ENCODE data around the gene ZDHHC6. TPM values are rescaled to one million over a fixed set of nuclear protein-coding genes. Genes with fewer than 3 reads are reported as not detected.

ZDHHC6 gene
- total RNA-seq, 1 experiment from 2014 or later = 88.5 TPM

DNA sequence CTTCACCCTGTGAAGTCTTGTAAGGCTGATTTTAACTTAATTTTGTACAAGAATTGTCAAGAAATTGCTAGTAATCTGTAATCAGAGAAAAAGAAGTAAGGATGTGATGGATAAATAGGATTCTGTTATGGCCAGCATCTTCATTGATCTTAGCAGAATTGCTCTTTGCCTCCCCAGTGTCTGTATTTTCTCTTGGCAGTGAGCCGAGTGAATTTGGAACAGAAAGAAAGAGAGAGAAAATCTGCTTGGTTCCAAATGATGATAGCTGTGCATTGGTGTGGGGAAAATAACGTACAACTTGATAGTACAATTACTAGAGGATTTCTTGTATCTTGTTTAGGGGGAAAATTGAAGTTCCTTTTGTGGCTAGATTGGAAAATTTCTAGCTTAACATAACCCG is 34.9 kb upstream of the ZDHHC6 start:
- Histone ChIP-seq H3K79me2 (ENCODE audit: insufficient read depth, low read length) (peaks cover 93% of the 10 kb centered on the region), H2AFZ (ENCODE audit: low read depth, low read length, poor library complexity, severe bottlenecking) (no peak overlapping the region)
- no peak for ATAC-seq

More for the DNA sequence above, 34.9 kb upstream of the ZDHHC6 start:
- intact Hi-C loops (cut with micrococcal nuclease) = loop anchor here (5.0 kb wide), 1 partner anchor 471 kb away; the partner anchor contains the start of gene TCF7L2
- Histone ChIP-seq H3K4me3 (replicated peaks in 1 of 2; ENCODE audit: low read depth in 1 of 2, low read length in 2 of 2) (no peak overlapping the region), H4K20me1 (ENCODE audit: insufficient read depth) (no peaks in the 10 kb centered on the region), H3K27me3 (ENCODE audit: insufficient read depth, low read length) (no peaks in the 10 kb centered on the region), H3K9me3 (ENCODE audit: control insufficient read depth in 1 of 2, insufficient read depth in 1 of 2, low read depth in 1 of 2, low read length in 2 of 2) (no peaks in the 10 kb centered on the region), H3K36me3 (ENCODE audit: control insufficient read depth in 1 of 2, insufficient read depth in 2 of 2, low read length in 2 of 2) (no peaks in the 10 kb centered on the region), H3K4me2 (ENCODE audit: low read length) (peak overlapping the region; percentile 0; the same call in 1 of the 2 replicates), H3K9me2 (ENCODE audit: insufficient read depth) (no peaks in the 10 kb centered on the region), H3K9ac (ENCODE audit: low read length) (peak overlapping the region; percentile 25; the same call in 1 of the 2 replicates), H3K4me1 (ENCODE audit: control insufficient read depth in 1 of 2, insufficient read depth in 2 of 2, low read length in 2 of 2) (peaks cover 81 to 90% of the 10 kb centered on the region in 2 experiments), H3K27ac (ENCODE audit: low read depth, low read length) (peak overlapping the region; percentile 23; the same call in 1 of the 2 replicates)
- no TSS peak for BruUV-seq (replicated peaks)
- DNase-seq (ENCODE audit: low read depth, low spot score) = no peak
- ChIA-PET RAD21 (ENCODE audit: low non-redundant PET in 1 of 2, low total read pairs in 2 of 2, uncharacterized antibody in 2 of 2, unreplicated experiment in 2 of 2) (no interaction called here), POLR2A (interaction anchor here (1.6 kb wide), 1 partner anchor 10 kb away, joined by 4 read pairs; no protein-coding TSS in a partner anchor), CTCF (interaction anchor here (3.5 kb wide), 1 partner anchor 9 kb away, joined by 24 read pairs; no protein-coding TSS in a partner anchor)
- TF ChIP-seq POLR2A (IDR thresholded peaks at IDR 0.05; ENCODE audit: borderline replicate concordance, extremely low read depth, insufficient read depth, insufficient read length) = no peak
- TF ChIP-seq ZFX (IDR thresholded peaks at IDR 0.05) = no peak
- TF ChIP-seq RAD21 (IDR thresholded peaks at IDR 0.05; ENCODE audit: low read depth) = no peak
- TF ChIP-seq SP1 (IDR thresholded peaks at IDR 0.05; ENCODE audit: low read depth) = no peak; the same call in 1 of the 2 replicates
- no peak for TF ChIP-seq POLR2AphosphoS5 (IDR thresholded peaks at IDR 0.05; ENCODE audit: low read depth, low read length)
- no peak for TF ChIP-seq ZNF274 (IDR thresholded peaks at IDR 0.05; ENCODE audit: low read depth, low read length)
- TF ChIP-seq CEBPB (IDR thresholded peaks at IDR 0.05; ENCODE audit: low read depth) = no peak
- TF ChIP-seq CBX3 (IDR thresholded peaks at IDR 0.05; ENCODE audit: low read depth) = no peak
- TF ChIP-seq, protein P1, sequence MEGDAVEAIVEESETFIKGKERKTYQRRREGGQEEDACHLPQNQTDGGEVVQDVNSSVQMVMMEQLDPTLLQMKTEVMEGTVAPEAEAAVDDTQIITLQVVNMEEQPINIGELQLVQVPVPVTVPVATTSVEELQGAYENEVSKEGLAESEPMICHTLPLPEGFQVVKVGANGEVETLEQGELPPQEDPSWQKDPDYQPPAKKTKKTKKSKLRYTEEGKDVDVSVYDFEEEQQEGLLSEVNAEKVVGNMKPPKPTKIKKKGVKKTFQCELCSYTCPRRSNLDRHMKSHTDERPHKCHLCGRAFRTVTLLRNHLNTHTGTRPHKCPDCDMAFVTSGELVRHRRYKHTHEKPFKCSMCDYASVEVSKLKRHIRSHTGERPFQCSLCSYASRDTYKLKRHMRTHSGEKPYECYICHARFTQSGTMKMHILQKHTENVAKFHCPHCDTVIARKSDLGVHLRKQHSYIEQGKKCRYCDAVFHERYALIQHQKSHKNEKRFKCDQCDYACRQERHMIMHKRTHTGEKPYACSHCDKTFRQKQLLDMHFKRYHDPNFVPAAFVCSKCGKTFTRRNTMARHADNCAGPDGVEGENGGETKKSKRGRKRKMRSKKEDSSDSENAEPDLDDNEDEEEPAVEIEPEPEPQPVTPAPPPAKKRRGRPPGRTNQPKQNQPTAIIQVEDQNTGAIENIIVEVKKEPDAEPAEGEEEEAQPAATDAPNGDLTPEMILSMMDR (IDR thresholded peaks at IDR 0.05 in 2 of 3, conservative IDR thresholded peaks at IDR 0.05 in 1 of 3; ENCODE audit: borderline replicate concordance in 1 of 3, insufficient read depth in 1 of 3, low read depth in 2 of 3, low read length in 2 of 3) = no peak
- TF ChIP-seq TCF7L2 (IDR thresholded peaks at IDR 0.05; ENCODE audit: borderline replicate concordance, extremely low read depth, insufficient read depth, insufficient read length) = no peak
- TF ChIP-seq ELF1 (IDR thresholded peaks at IDR 0.05; ENCODE audit: borderline replicate concordance, low read depth) = no peak
- TF ChIP-seq SIN3A (IDR thresholded peaks at IDR 0.05; ENCODE audit: low read depth) = no peak
- no peak for TF ChIP-seq EGR1 (IDR thresholded peaks at IDR 0.05; ENCODE audit: low read depth)
- TF ChIP-seq, protein P2, sequence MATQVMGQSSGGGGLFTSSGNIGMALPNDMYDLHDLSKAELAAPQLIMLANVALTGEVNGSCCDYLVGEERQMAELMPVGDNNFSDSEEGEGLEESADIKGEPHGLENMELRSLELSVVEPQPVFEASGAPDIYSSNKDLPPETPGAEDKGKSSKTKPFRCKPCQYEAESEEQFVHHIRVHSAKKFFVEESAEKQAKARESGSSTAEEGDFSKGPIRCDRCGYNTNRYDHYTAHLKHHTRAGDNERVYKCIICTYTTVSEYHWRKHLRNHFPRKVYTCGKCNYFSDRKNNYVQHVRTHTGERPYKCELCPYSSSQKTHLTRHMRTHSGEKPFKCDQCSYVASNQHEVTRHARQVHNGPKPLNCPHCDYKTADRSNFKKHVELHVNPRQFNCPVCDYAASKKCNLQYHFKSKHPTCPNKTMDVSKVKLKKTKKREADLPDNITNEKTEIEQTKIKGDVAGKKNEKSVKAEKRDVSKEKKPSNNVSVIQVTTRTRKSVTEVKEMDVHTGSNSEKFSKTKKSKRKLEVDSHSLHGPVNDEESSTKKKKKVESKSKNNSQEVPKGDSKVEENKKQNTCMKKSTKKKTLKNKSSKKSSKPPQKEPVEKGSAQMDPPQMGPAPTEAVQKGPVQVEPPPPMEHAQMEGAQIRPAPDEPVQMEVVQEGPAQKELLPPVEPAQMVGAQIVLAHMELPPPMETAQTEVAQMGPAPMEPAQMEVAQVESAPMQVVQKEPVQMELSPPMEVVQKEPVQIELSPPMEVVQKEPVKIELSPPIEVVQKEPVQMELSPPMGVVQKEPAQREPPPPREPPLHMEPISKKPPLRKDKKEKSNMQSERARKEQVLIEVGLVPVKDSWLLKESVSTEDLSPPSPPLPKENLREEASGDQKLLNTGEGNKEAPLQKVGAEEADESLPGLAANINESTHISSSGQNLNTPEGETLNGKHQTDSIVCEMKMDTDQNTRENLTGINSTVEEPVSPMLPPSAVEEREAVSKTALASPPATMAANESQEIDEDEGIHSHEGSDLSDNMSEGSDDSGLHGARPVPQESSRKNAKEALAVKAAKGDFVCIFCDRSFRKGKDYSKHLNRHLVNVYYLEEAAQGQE (IDR thresholded peaks at IDR 0.05; ENCODE audit: low read depth) = no peak
- TF ChIP-seq, protein P3, sequence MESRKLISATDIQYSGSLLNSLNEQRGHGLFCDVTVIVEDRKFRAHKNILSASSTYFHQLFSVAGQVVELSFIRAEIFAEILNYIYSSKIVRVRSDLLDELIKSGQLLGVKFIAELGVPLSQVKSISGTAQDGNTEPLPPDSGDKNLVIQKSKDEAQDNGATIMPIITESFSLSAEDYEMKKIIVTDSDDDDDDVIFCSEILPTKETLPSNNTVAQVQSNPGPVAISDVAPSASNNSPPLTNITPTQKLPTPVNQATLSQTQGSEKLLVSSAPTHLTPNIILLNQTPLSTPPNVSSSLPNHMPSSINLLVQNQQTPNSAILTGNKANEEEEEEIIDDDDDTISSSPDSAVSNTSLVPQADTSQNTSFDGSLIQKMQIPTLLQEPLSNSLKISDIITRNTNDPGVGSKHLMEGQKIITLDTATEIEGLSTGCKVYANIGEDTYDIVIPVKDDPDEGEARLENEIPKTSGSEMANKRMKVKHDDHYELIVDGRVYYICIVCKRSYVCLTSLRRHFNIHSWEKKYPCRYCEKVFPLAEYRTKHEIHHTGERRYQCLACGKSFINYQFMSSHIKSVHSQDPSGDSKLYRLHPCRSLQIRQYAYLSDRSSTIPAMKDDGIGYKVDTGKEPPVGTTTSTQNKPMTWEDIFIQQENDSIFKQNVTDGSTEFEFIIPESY (IDR thresholded peaks at IDR 0.05; ENCODE audit: extremely low read depth, insufficient replicate concordance, low read length) = no peak
- no peak for TF ChIP-seq JUND (IDR thresholded peaks at IDR 0.05)
- TF ChIP-seq, protein P4, sequence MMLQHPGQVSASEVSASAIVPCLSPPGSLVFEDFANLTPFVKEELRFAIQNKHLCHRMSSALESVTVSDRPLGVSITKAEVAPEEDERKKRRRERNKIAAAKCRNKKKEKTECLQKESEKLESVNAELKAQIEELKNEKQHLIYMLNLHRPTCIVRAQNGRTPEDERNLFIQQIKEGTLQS (IDR thresholded peaks at IDR 0.05) = no peak
- TF ChIP-seq SRF (IDR thresholded peaks at IDR 0.05; ENCODE audit: low read depth) = no peak
- no peak for TF ChIP-seq YY1 (IDR thresholded peaks at IDR 0.05; ENCODE audit: extremely low read depth, insufficient replicate concordance, low read depth, low read length)
- TF ChIP-seq, protein P5, sequence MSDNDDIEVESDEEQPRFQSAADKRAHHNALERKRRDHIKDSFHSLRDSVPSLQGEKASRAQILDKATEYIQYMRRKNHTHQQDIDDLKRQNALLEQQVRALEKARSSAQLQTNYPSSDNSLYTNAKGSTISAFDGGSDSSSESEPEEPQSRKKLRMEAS (IDR thresholded peaks at IDR 0.05) = no peak

Measured in HCT116 (cell line).